ENCODE measurements around the gene PCSK7.

DNA sequence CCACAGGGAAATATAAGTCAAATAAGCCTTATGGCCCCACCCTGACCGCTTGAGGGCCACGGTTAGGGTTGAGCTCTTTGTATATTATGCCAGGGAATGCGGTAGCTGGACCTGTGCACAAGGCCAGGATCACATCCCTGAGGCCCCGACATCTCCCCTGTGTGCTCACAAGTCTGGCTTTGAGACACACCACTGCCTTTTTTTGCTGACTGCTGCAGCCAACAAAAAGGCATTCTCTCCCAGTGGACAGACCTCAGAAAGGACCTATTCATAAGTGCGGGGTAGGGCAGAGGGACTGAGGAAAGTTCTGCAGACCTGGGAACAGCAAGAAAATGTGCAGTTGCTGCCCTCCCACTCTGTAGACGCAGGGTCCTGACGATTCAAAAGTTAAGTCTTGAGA lies 56.8 kb downstream of the PCSK7 start:
- TF ChIP-seq FOS (IDR thresholded peaks at IDR 0.05; ENCODE audit: borderline replicate concordance, insufficient read depth, low read length) (no peak), GATA2 (IDR thresholded peaks at IDR 0.05; ENCODE audit: insufficient read depth, insufficient read length, low read depth, low read length) (no peak)
